PFSK-1 (cell line): Measurements from ENCODE around the gene SLC16A11.

Experiments
- POLR2AphosphoS5 ChIP-seq: IDR thresholded peaks from 2 replicates; pipeline ENCODE4 v1.6.1; 2012; ENCODE audit warnings: low read depth, mild to moderate bottlenecking, control low read depth, low read length, moderate library complexity
- REST ChIP-seq, 2 experiments: IDR thresholded peaks; 2 replicates each; pipeline versions ENCODE4 v1.6.1 to v1.8.0; 2011 to 2012; ENCODE audit warnings: low read depth in 2 of 2, low read length in 2 of 2, control low read depth in 1 of 2, inconsistent platforms in 1 of 2, mild to moderate bottlenecking in 1 of 2, moderate library complexity in 1 of 2; ENCODE audit not compliant: insufficient read depth in 1 of 2
- TAF1 ChIP-seq: IDR thresholded peaks from 2 replicates; pipeline ENCODE4 v1.6.1; 2012; ENCODE audit warnings: low read length, control low read depth, borderline replicate concordance; ENCODE audit not compliant: insufficient read depth

GRCh38 chr17:7021993-7022778 lies 21.7 kb downstream of the SLC16A11 start:
- TF ChIP-seq REST (IDR thresholded peaks at IDR 0.05; ENCODE audit: insufficient read depth in 1 of 2, low read depth in 2 of 2, low read length in 2 of 2) (no peak), TAF1 (no peak), POLR2AphosphoS5 (no peak)
